ENCODE data around the gene HMCN1.

Gene HMCN1

GRCh38 chr1:185987611-185988321 is 253.6 kb downstream of the HMCN1 start:
- Histone ChIP-seq H3K9ac (ENCODE audit: low read length) (no peak overlapping the region), H3K27me3 (replicated peaks; ENCODE audit: insufficient read depth, low read length) (no peaks in the 10 kb centered on the region), H3K36me3 (replicated peaks; ENCODE audit: insufficient read depth, low read length) (no peaks in the 10 kb centered on the region), H3K79me2 (ENCODE audit: low read length) (no peaks in the 10 kb centered on the region), H3K4me1 (ENCODE audit: low read length) (no peaks in the 10 kb centered on the region), H3F3A (ENCODE audit: insufficient read depth, low read length) (no peaks in the 10 kb centered on the region), H3K27ac (ENCODE audit: low read length) (no peak overlapping the region), H3K4me3 (ENCODE audit: low read length) (no peak overlapping the region), H3K9me2 (replicated peaks; ENCODE audit: insufficient read depth, low read length) (no peaks in the 10 kb centered on the region), H4K20me1 (ENCODE audit: insufficient read depth, low read length) (no peaks in the 10 kb centered on the region), H3K4me2 (ENCODE audit: low read depth, low read length) (no peak overlapping the region), H2AFZ (ENCODE audit: low read length) (no peak overlapping the region), H3K9me3 (replicated peaks; ENCODE audit: insufficient read depth, low read length) (no peaks in the 10 kb centered on the region)
- TF ChIP-seq, protein P1, sequence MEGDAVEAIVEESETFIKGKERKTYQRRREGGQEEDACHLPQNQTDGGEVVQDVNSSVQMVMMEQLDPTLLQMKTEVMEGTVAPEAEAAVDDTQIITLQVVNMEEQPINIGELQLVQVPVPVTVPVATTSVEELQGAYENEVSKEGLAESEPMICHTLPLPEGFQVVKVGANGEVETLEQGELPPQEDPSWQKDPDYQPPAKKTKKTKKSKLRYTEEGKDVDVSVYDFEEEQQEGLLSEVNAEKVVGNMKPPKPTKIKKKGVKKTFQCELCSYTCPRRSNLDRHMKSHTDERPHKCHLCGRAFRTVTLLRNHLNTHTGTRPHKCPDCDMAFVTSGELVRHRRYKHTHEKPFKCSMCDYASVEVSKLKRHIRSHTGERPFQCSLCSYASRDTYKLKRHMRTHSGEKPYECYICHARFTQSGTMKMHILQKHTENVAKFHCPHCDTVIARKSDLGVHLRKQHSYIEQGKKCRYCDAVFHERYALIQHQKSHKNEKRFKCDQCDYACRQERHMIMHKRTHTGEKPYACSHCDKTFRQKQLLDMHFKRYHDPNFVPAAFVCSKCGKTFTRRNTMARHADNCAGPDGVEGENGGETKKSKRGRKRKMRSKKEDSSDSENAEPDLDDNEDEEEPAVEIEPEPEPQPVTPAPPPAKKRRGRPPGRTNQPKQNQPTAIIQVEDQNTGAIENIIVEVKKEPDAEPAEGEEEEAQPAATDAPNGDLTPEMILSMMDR (IDR thresholded peaks at IDR 0.05; ENCODE audit: low read length) = no peak
- TF ChIP-seq EZH2phosphoT487 (IDR thresholded peaks at IDR 0.05; ENCODE audit: low read length) = no peak
- TF ChIP-seq EZH2 (optimal IDR thresholded peaks at IDR 0.05; ENCODE audit: low read depth, low read length) = no peak
- DNase-seq = no peak

GRCh38 chr1:185990565-185990964 is 256.4 kb downstream of the HMCN1 start:
- DNase-seq = no peak
- no peak overlapping the region for H3K9ac ChIP-seq (ENCODE audit: low read length)
- H3K4me1 ChIP-seq (ENCODE audit: low read length) = no peaks in the 10 kb centered on the region
- no peak overlapping the region for H3K27ac ChIP-seq (ENCODE audit: low read length)
- H4K20me1 ChIP-seq (ENCODE audit: insufficient read depth, low read length) = no peaks in the 10 kb centered on the region
- no peaks in the 10 kb centered on the region for H3K27me3 ChIP-seq (replicated peaks; ENCODE audit: insufficient read depth, low read length)
- no peaks in the 10 kb centered on the region for H3F3A ChIP-seq (ENCODE audit: insufficient read depth, low read length)
- H3K9me2 ChIP-seq (replicated peaks; ENCODE audit: insufficient read depth, low read length) = no peaks in the 10 kb centered on the region
- TF ChIP-seq EZH2 (optimal IDR thresholded peaks at IDR 0.05; ENCODE audit: low read depth, low read length) (no peak), EZH2phosphoT487 (IDR thresholded peaks at IDR 0.05; ENCODE audit: low read length) (no peak)
- TF ChIP-seq, protein P1 (IDR thresholded peaks at IDR 0.05; ENCODE audit: low read length) = no peak
- no peak overlapping the region for H3K4me3 ChIP-seq (ENCODE audit: low read length)
- no peaks in the 10 kb centered on the region for H3K79me2 ChIP-seq (ENCODE audit: low read length)
- H2AFZ ChIP-seq (ENCODE audit: low read length) = no peak overlapping the region
- H3K36me3 ChIP-seq (replicated peaks; ENCODE audit: insufficient read depth, low read length) = no peaks in the 10 kb centered on the region
- no peak overlapping the region for H3K4me2 ChIP-seq (ENCODE audit: low read depth, low read length)
- no peaks in the 10 kb centered on the region for H3K9me3 ChIP-seq (replicated peaks; ENCODE audit: insufficient read depth, low read length)

DNA sequence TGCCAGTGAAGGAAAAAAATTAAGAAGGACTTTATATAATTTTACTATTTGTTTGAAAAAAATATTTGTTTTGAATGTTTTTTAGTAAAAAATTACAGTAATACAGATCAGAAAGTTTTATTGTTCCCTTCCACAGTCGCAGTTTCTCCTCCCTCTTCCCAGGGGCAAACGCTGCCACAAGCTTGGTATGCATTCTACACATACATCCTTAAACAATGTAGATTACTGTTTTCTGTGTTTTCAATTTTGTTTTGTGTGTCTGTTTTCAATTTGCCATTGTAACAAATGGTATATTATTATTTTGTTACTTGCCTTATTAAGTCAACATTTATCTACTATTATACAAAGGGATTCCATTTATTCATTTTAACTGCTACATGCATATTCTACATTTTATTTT is 257.1 kb downstream of the HMCN1 start:
- Histone ChIP-seq H3F3A (ENCODE audit: insufficient read depth, low read length) (no peaks in the 10 kb centered on the region), H3K27me3 (replicated peaks; ENCODE audit: insufficient read depth, low read length) (no peaks in the 10 kb centered on the region), H3K79me2 (ENCODE audit: low read length) (no peaks in the 10 kb centered on the region), H3K4me2 (ENCODE audit: low read depth, low read length) (no peak overlapping the region), H4K20me1 (ENCODE audit: insufficient read depth, low read length) (no peaks in the 10 kb centered on the region), H3K4me1 (ENCODE audit: low read length) (no peaks in the 10 kb centered on the region), H3K27ac (ENCODE audit: low read length) (no peak overlapping the region), H3K36me3 (replicated peaks; ENCODE audit: insufficient read depth, low read length) (no peaks in the 10 kb centered on the region), H2AFZ (ENCODE audit: low read length) (no peak overlapping the region), H3K9me3 (replicated peaks; ENCODE audit: insufficient read depth, low read length) (no peaks in the 10 kb centered on the region), H3K9me2 (replicated peaks; ENCODE audit: insufficient read depth, low read length) (no peaks in the 10 kb centered on the region), H3K4me3 (ENCODE audit: low read length) (no peak overlapping the region), H3K9ac (ENCODE audit: low read length) (no peak overlapping the region)
- TF ChIP-seq, protein P1 (IDR thresholded peaks at IDR 0.05; ENCODE audit: low read length) = no peak
- TF ChIP-seq EZH2 (optimal IDR thresholded peaks at IDR 0.05; ENCODE audit: low read depth, low read length) (no peak), EZH2phosphoT487 (IDR thresholded peaks at IDR 0.05; ENCODE audit: low read length) (no peak)
- no peak for DNase-seq
